GM12878 (cell line): Measurements from ENCODE around the gene PCDHGC4. TPM values are rescaled to one million over a fixed set of nuclear protein-coding genes. Genes with fewer than 3 reads are reported as not detected.

Experiments used
- BACH1 ChIP-seq: fragments of 450-650 bp; IDR thresholded peaks from 2 replicates; pipeline ENCODE4 v1.6.1; 2017; ENCODE audit warnings: mild to moderate bottlenecking, borderline replicate concordance
- FOXK2 ChIP-seq: fragments of 450-650 bp; IDR thresholded peaks from 2 replicates; pipeline ENCODE4 v1.6.1; 2017; ENCODE audit warnings: mild to moderate bottlenecking, moderate library complexity
- JUND ChIP-seq: IDR thresholded peaks from 2 replicates; pipeline ENCODE4 v1.6.1; 2012; ENCODE audit warnings: low read depth, mild to moderate bottlenecking, low read length, improper control_type of control experiment, moderate library complexity
- NFIC ChIP-seq: IDR thresholded peaks from 2 replicates; pipeline ENCODE4 v1.6.1; 2012; ENCODE audit warnings: low read depth, mild to moderate bottlenecking, inconsistent platforms, low read length, moderate library complexity
- POLR2AphosphoS5 ChIP-seq: IDR thresholded peaks from 2 replicates; pipeline ENCODE4 v1.6.1; 2011; ENCODE audit warnings: mild to moderate bottlenecking, low read length, inconsistent platforms
- RAD21 ChIP-seq: IDR thresholded peaks from 2 replicates; pipeline ENCODE4 v1.6.1; 2011; ENCODE audit warnings: mild to moderate bottlenecking, low read depth, low read length, moderate library complexity; ENCODE audit not compliant: insufficient read depth
- RAD51 ChIP-seq: fragments of 450-650 bp; IDR thresholded peaks from 2 replicates; pipeline ENCODE4 v1.6.1; 2016; ENCODE audit warnings: moderate library complexity, mild to moderate bottlenecking, inconsistent platforms
- SMARCA5 ChIP-seq: fragments of 450-650 bp; IDR thresholded peaks from 2 replicates; pipeline ENCODE4 v1.6.1; 2017; ENCODE audit warnings: mild to moderate bottlenecking
- SUZ12 ChIP-seq: fragments of 200-600 bp; sonication (generic); IDR thresholded peaks from one replicate; pipeline ENCODE4 v1.6.1; 2018; ENCODE audit warnings: antibody characterized with exemption, mild to moderate bottlenecking; ENCODE audit not compliant: unreplicated experiment
- TARDBP ChIP-seq: IDR thresholded peaks from 2 replicates; pipeline ENCODE4 v1.6.1; 2016; ENCODE audit warnings: borderline replicate concordance
- TBL1XR1 ChIP-seq: IDR thresholded peaks from 2 replicates; pipeline ENCODE4 v1.6.1; 2012; ENCODE audit warnings: low read depth, low read length, improper control_type of control experiment
- ZSCAN29 ChIP-seq: fragments of 450-650 bp; IDR thresholded peaks from 2 replicates; pipeline ENCODE4 v1.6.1; 2017; ENCODE audit warnings: mild to moderate bottlenecking, moderate library complexity
- polyA plus RNA-seq, 11 experiments: library from polyadenylated mRNA; depleted of rRNA in 4 of 11; unstranded in 6 of 11; stranded (reverse) in 5 of 11; fragments of >200 nt; fragmentation: Nextera tagmentation in 4 of 11; fragmentation: Illumina TruSeq in 1 of 11; extraction: Ambion mirVana in 4 of 11; extraction: Trizol in 1 of 11; gene quantifications; 1 replicate in 1 of 11; 2 replicates in 10 of 11; pipeline versions ENCODE4 v1.2.1 to v1.2.3, GENCODE V29; 2011 to 2016; ENCODE audit warnings: inconsistent platforms in 2 of 11, missing spikeins in 2 of 11, low read depth in 1 of 11
- total RNA-seq, 4 experiments: library from RNA; depleted of rRNA in 3 of 4; stranded (reverse); fragments of >200 nt in 3 of 4; fragmentation: Illumina TruSeq in 1 of 4; extraction: Trizol in 1 of 4; gene quantifications; 2 replicates each; pipeline versions ENCODE4 v1.2.1 to v1.2.3, GENCODE V29; 2013 to 2021
- TF ChIP-seq, protein P1 (sequence below): fragments of 450-650 bp; IDR thresholded peaks from 2 replicates; pipeline ENCODE4 v1.6.1; 2017; ENCODE audit warnings: mild to moderate bottlenecking, moderate library complexity
- TF ChIP-seq, protein P2 (sequence below): IDR thresholded peaks from 2 replicates; pipeline ENCODE4 v1.6.1; 2012; ENCODE audit warnings: low read depth, low read length, improper control_type of control experiment
- TF ChIP-seq, protein P3 (sequence below): IDR thresholded peaks from 2 replicates; pipeline ENCODE4 v1.6.1; 2012; ENCODE audit warnings: low read length, inconsistent platforms
- TF ChIP-seq, protein P4 (sequence below): fragments of 450-650 bp; IDR thresholded peaks from 2 replicates; pipeline ENCODE4 v1.6.1; 2017; ENCODE audit warnings: mild to moderate bottlenecking, low read depth, inconsistent platforms; ENCODE audit not compliant: poor library complexity, severe bottlenecking
- TF ChIP-seq, protein P5 (sequence below): fragments of 150-350 bp; IDR thresholded peaks from 2 replicates; pipeline ENCODE4 v1.6.1; 2016; ENCODE audit warnings: low read depth, low read length
- TF ChIP-seq, protein P6 (sequence below): fragments of 450-650 bp; IDR thresholded peaks from 2 replicates; pipeline ENCODE4 v1.6.1; 2014; ENCODE audit warnings: mild to moderate bottlenecking

The PCDHGC4 gene
- total and polyA plus RNA-seq, 10 of the 15 experiments (the other 5 are each of a cell fraction or from before 2014, with no cell fraction given) = 0.04 to 1.2 (median 0.52) TPM

DNA sequence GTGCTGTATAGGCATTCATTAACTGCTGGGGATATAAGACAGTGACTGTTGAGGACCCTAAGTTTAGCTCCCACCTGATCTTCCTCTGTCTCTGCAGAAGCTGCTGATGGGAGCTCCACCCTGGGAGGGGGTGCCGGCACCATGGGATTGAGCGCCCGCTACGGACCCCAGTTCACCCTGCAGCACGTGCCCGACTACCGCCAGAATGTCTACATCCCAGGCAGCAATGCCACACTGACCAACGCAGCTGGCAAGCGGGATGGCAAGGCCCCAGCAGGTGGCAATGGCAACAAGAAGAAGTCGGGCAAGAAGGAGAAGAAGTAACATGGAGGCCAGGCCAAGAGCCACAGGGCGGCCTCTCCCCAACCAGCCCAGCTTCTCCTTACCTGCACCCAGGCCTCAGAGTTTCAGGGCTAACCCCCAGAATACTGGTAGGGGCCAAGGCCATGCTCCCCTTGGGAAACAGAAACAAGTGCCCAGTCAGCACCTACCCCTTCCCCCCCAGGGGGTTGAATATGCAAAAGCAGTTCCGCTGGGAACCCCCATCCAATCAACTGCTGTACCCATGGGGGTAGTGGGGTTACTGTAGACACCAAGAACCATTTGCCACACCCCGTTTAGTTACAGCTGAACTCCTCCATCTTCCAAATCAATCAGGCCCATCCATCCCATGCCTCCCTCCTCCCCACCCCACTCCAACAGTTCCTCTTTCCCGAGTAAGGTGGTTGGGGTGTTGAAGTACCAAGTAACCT, 26.2 kb downstream of the PCDHGC4 start (continued):
- TF ChIP-seq, protein P1, sequence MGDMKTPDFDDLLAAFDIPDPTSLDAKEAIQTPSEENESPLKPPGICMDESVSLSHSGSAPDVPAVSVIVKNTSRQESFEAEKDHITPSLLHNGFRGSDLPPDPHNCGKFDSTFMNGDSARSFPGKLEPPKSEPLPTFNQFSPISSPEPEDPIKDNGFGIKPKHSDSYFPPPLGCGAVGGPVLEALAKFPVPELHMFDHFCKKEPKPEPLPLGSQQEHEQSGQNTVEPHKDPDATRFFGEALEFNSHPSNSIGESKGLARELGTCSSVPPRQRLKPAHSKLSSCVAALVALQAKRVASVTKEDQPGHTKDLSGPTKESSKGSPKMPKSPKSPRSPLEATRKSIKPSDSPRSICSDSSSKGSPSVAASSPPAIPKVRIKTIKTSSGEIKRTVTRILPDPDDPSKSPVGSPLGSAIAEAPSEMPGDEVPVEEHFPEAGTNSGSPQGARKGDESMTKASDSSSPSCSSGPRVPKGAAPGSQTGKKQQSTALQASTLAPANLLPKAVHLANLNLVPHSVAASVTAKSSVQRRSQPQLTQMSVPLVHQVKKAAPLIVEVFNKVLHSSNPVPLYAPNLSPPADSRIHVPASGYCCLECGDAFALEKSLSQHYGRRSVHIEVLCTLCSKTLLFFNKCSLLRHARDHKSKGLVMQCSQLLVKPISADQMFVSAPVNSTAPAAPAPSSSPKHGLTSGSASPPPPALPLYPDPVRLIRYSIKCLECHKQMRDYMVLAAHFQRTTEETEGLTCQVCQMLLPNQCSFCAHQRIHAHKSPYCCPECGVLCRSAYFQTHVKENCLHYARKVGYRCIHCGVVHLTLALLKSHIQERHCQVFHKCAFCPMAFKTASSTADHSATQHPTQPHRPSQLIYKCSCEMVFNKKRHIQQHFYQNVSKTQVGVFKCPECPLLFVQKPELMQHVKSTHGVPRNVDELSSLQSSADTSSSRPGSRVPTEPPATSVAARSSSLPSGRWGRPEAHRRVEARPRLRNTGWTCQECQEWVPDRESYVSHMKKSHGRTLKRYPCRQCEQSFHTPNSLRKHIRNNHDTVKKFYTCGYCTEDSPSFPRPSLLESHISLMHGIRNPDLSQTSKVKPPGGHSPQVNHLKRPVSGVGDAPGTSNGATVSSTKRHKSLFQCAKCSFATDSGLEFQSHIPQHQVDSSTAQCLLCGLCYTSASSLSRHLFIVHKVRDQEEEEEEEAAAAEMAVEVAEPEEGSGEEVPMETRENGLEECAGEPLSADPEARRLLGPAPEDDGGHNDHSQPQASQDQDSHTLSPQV = no peak; the same call in 1 of the 2 replicates
- TF ChIP-seq RAD51 (no peak), TARDBP (no peak), BACH1 (no peak), NFIC (no peak), FOXK2 (no peak), TBL1XR1 (no peak; the same call in 1 of the 2 replicates), RAD21 (no peak), SUZ12 (no peak), SMARCA5 (no peak), JUND (no peak), POLR2AphosphoS5 (peak; percentile 71), ZSCAN29 (no peak)
- TF ChIP-seq, protein P2, sequence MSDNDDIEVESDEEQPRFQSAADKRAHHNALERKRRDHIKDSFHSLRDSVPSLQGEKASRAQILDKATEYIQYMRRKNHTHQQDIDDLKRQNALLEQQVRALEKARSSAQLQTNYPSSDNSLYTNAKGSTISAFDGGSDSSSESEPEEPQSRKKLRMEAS = no peak
- TF ChIP-seq, protein P3, sequence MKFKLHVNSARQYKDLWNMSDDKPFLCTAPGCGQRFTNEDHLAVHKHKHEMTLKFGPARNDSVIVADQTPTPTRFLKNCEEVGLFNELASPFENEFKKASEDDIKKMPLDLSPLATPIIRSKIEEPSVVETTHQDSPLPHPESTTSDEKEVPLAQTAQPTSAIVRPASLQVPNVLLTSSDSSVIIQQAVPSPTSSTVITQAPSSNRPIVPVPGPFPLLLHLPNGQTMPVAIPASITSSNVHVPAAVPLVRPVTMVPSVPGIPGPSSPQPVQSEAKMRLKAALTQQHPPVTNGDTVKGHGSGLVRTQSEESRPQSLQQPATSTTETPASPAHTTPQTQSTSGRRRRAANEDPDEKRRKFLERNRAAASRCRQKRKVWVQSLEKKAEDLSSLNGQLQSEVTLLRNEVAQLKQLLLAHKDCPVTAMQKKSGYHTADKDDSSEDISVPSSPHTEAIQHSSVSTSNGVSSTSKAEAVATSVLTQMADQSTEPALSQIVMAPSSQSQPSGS = no peak
- TF ChIP-seq, protein P4, sequence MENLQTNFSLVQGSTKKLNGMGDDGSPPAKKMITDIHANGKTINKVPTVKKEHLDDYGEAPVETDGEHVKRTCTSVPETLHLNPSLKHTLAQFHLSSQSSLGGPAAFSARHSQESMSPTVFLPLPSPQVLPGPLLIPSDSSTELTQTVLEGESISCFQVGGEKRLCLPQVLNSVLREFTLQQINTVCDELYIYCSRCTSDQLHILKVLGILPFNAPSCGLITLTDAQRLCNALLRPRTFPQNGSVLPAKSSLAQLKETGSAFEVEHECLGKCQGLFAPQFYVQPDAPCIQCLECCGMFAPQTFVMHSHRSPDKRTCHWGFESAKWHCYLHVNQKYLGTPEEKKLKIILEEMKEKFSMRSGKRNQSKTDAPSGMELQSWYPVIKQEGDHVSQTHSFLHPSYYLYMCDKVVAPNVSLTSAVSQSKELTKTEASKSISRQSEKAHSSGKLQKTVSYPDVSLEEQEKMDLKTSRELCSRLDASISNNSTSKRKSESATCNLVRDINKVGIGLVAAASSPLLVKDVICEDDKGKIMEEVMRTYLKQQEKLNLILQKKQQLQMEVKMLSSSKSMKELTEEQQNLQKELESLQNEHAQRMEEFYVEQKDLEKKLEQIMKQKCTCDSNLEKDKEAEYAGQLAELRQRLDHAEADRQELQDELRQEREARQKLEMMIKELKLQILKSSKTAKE = peak; percentile 30
- TF ChIP-seq, protein P5, sequence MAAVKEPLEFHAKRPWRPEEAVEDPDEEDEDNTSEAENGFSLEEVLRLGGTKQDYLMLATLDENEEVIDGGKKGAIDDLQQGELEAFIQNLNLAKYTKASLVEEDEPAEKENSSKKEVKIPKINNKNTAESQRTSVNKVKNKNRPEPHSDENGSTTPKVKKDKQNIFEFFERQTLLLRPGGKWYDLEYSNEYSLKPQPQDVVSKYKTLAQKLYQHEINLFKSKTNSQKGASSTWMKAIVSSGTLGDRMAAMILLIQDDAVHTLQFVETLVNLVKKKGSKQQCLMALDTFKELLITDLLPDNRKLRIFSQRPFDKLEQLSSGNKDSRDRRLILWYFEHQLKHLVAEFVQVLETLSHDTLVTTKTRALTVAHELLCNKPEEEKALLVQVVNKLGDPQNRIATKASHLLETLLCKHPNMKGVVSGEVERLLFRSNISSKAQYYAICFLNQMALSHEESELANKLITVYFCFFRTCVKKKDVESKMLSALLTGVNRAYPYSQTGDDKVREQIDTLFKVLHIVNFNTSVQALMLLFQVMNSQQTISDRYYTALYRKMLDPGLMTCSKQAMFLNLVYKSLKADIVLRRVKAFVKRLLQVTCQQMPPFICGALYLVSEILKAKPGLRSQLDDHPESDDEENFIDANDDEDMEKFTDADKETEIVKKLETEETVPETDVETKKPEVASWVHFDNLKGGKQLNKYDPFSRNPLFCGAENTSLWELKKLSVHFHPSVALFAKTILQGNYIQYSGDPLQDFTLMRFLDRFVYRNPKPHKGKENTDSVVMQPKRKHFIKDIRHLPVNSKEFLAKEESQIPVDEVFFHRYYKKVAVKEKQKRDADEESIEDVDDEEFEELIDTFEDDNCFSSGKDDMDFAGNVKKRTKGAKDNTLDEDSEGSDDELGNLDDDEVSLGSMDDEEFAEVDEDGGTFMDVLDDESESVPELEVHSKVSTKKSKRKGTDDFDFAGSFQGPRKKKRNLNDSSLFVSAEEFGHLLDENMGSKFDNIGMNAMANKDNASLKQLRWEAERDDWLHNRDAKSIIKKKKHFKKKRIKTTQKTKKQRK = no peak
- TF ChIP-seq, protein P6, sequence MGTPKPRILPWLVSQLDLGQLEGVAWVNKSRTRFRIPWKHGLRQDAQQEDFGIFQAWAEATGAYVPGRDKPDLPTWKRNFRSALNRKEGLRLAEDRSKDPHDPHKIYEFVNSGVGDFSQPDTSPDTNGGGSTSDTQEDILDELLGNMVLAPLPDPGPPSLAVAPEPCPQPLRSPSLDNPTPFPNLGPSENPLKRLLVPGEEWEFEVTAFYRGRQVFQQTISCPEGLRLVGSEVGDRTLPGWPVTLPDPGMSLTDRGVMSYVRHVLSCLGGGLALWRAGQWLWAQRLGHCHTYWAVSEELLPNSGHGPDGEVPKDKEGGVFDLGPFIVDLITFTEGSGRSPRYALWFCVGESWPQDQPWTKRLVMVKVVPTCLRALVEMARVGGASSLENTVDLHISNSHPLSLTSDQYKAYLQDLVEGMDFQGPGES = no peak
